K562 (cell line): ENCODE results near the gene FLT1.

Experiments used
- E2F3 ChIP-seq: fragments of 250-450 bp; sonication (Bioruptor Pico); IDR thresholded peaks from 2 replicates; pipeline ENCODE4 v1.4.0; 2020; ENCODE audit warnings: mild to moderate bottlenecking
- GABPA ChIP-seq: fragments of 200-800 bp; sonication (Bioruptor generic); conservative IDR thresholded peaks from 2 replicates; pipeline ENCODE4 v1.6.1; 2016; ENCODE audit warnings: low read depth, missing genetic modification characterization, missing compliant biosample characterization
- NFYB ChIP-seq: IDR thresholded peaks from 2 replicates; pipeline ENCODE4 v1.6.1; 2011; ENCODE audit warnings: mild to moderate bottlenecking, moderate library complexity; ENCODE audit not compliant: insufficient read length; ENCODE audit errors: extremely low read depth
- PHF8 ChIP-seq: fragments of 200-600 bp; sonication (generic); IDR thresholded peaks from 2 replicates; pipeline ENCODE4 v1.6.1; 2012; ENCODE audit warnings: mixed run types, mild to moderate bottlenecking, inconsistent platforms, low read length, moderate library complexity, borderline replicate concordance
- PKNOX1 ChIP-seq: fragments of 450-650 bp; IDR thresholded peaks from 2 replicates; pipeline ENCODE4 v1.6.1; 2016
- USF1 ChIP-seq: sonication (generic); formaldehyde crosslinking; IDR thresholded peaks from 2 replicates; pipeline ENCODE4 v1.9.0; 2022; ENCODE audit warnings: mild to moderate bottlenecking, missing genetic modification reagents
- ZBTB33 ChIP-seq: sonication (generic); formaldehyde crosslinking; IDR thresholded peaks from 2 replicates; pipeline ENCODE4 v1.8.1; 2023; ENCODE audit warnings: mild to moderate bottlenecking, missing genetic modification reagents
- ZNF184 ChIP-seq: sonication (generic); formaldehyde crosslinking; IDR thresholded peaks from 2 replicates; pipeline ENCODE4 v1.5.0; 2020; ENCODE audit warnings: missing genetic modification reagents
- ZNF695 ChIP-seq: fragments of 450-650 bp; formaldehyde crosslinking; IDR thresholded peaks from 2 replicates; pipeline ENCODE4 v1.4.0; 2020; ENCODE audit warnings: mild to moderate bottlenecking, moderate library complexity

GRCh38 chr13:28411831-28412353, 83.0 kb downstream of the FLT1 start:
- TF ChIP-seq NFYB: no peak
- no peak for TF ChIP-seq GABPA
- no peak for TF ChIP-seq ZNF695 (CRISPR knock-in tag)
- TF ChIP-seq ZBTB33 (CRISPR knock-in tag): no peak
- no peak for TF ChIP-seq E2F3 (CRISPR knock-in tag)
- TF ChIP-seq USF1 (CRISPR knock-in tag): no peak
- TF ChIP-seq PKNOX1: no peak
- TF ChIP-seq PHF8: no peak
- no peak for TF ChIP-seq ZNF184 (CRISPR knock-in tag)
